Measurements from ENCODE around the gene ZNF419.
A peak's percentile ranks its signal among the peaks of the same experiment; 100 is the strongest.
"Not testable (repeated sequence)": the region's sequence is repeated elsewhere in the genome, so short reads cannot be mapped to it uniquely, and the experiment has no call there.

ZNF419 gene

DNA sequence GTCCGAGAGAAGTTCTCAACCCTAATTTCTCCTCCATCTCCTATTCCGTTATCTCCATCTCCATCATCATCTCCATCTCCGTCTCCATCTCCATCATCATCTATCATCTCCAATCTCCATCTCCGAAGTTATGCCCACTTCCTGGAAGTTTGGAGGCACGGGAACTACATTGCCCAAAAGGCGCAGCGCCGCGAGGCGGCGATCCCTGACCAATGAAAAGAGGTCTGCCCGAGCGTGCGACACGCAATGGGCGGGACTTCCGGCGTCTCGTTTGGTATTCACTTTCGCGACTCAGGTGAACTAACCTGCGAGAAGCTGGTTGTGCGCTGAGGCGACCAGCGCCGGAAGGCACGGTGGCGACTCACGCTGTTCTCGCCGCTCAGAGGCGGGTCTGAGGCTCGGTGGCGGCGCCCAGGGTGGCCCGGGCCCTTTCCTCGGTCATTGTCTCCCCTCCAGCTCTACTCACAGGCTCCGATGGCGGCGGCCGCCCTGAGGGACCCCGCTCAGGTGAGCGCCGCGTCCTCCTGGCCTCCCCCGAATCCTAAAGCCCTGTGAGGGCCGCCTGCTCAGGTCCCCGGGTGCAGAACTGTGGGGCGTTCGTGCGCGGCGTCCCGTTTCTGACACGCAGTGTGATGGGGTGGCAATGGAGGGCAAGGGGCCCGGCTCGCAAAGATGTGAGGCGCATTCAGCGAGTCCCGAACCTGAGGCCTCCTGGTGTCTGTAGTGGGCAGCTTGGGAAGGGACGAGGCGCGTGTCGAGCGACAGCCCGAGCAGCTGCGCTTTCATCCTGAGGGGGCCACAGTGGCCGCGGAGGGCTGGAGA lies at the start of gene ZNF419:
Gene ZNF419, plus strand, starts transcription at position 274 of the 822 bp plus-strand sequence. Its CDS starts 201 bp downstream, at position 475.
- peak; percentile 36 for DNase-seq (ENCODE audit: low read depth)

DNA sequence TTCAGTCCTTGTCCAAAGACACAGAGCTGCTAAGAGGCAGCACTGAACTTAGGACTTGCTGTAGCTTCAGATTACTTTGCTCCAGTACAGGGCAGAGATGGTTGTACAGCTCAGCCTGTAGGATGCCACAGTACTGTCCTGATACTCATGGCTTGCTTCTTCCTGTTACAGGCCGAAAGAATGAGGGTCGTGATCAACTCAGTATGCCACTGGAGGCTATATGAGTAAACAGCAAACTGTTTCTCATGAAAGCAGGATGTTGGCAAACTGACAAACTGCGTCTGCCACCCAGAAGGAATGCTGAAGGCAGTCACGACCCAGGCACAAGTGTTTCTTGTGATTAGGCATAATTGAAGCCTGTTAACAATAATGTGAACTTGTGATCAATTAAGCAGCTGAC lies 49.6 kb upstream of the ZNF419 start:
- DNase-seq (ENCODE audit: low read depth) = no peak

DNA sequence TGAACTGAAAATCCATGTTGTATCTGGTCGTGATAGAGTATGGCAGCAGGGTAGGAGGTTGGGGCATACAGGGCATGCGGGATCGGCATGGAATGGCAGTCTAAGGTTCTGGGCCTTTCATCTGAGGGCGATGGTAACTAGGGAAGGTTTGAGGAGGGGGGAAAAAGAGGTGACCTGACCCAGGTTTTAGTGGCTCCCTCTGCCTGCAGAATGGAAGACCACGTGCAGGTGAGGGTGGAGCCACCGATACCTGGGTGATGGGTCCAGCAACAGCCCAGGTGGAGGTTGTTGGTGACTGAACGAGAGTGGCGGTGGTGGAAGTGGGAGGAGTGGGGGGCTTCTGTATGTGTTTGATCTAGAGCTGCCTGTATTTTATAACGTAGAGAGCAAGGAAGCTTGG lies 48.6 kb upstream of the ZNF419 start:
- DNase-seq (ENCODE audit: low read depth) = no peak

DNA sequence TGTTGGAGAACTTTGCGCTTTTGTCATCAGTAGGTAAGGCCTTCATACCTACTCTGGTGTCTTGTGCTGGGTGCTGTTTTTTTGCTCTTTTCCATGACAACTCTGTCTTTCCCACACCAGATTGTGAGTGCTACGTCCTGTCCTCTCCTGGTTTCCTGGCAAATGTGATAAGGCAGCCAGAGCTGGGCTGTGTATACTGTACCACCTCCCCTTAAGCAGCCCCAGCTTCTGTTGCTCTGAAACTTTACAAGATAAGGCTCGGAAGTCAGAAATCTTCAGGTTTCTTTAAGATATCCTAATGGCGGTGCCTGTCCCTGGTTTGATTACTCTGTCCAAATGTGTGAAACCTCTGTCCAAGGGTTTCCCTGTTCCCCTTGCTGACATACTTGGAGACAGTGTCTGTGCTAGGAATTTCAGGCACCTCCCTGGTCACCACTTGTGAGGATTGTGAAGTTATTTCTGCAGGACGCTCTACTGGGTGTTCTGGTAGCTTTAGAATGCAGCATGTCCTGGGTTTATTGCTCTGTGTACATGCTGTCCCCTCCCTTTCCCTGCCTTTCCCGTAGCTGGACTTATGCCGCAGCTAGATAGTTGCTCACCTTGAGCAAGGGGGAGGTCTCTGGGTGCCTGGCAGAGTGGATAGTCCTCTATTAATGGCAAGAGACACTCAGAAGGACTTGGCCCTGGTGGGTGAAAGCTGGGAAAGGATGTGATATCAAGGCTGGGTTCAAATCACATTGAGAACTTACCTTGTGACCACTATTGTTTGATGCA lies 45.4 kb upstream of the ZNF419 start:
- DNase-seq (ENCODE audit: low read depth) = no peak

DNA sequence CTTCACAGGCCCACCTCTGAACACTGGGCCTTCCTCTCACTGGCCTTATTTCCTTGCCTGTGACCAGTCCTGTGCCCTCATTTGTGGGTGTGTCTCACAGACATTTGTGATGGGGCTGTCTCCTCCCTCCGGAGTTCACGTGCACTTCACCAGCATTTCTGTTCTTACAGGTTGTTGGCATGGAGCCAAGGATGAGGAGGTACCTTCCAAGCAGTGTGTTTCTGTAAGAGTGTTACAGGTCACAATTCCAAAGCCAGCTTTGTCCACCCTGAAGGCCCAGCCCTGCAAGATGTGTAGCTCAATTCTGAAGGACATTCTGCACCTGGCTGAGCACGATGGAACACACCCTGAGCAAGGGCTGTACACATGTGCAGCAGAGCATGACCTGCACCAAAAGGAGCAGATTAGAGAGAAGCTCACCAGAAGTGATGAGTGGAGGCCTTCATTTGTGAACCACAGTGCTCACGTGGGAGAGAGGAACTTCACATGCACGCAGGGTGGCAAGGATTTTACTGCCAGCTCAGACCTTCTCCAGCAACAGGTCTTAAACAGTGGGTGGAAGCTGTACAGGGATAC lies 44.3 kb upstream of the ZNF419 start:
- DNase-seq (ENCODE audit: low read depth) = no peak

DNA sequence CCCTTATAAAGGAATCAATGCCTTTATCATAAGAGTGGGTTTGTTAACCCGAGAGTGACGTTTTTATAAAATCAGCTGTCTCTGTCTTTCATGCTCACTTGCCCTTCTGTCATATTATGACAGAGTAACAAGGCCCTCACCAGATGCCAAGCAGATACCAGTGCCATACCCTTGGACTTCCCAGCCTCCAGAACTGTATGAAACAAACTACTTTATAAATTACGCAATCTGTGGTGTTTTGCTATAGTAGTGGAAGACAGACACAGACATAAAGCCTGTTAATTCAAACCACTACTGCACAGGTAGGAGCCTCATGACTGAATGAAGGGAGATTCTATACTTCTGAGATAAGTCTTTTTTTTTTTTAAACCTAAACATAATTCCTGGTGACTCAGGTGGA lies 35.2 kb upstream of the ZNF419 start:
- DNase-seq (ENCODE audit: low read depth) = no peak

DNA sequence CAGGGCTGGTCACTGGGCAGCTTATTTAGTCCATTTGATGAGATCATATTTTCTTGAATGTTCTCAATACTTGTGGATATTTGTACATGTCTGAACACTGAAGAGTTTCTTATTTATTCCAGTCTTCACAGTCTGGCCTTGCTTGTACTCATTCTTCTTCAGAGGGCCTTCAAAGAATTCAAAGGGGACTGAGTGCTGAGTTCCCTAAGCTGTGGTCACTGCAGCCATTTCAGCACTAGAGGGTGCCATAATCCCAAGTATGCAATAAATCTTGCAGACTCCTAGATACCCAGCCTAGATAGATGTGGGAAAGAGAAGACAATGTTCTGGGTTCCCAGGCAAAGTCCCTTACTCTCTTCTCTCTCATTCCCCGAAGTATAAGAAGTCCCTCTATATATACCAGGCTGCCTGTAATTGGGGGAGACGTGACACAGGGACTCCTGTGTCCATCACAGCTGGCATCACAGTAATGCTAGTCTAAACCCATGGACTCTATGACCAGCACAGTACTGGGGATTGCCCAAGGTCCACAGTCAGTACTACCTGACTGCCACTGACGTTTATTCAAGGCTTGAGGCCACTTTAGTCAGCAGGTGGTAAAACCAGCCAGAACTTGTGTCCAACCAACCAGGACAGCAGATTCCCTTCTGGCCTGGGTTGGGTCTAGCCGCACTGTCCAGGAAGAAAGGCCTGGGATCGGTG lies 21.7 kb upstream of the ZNF419 start:
- no peak for DNase-seq (ENCODE audit: low read depth)

DNA sequence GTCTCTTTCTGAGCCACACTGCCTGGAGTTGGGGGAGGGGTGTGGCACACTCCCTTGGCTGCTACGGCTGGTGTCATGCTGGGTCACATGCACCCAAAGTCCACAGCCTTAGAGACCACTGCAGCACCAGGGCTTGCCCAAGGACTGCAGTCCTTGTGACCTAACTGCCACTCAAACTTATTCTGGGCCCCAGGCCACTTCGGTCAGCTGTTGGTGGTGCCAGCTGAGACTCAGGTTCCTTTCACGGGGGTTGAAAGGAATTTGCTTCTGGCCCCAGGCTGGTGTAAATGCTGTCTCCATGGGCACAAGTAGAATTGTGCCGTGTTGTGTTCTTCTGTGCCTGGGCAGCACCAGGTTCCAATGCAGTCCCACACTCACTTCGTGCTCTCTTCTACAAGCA lies 21.1 kb upstream of the ZNF419 start:
- no peak for DNase-seq (ENCODE audit: low read depth)

DNA sequence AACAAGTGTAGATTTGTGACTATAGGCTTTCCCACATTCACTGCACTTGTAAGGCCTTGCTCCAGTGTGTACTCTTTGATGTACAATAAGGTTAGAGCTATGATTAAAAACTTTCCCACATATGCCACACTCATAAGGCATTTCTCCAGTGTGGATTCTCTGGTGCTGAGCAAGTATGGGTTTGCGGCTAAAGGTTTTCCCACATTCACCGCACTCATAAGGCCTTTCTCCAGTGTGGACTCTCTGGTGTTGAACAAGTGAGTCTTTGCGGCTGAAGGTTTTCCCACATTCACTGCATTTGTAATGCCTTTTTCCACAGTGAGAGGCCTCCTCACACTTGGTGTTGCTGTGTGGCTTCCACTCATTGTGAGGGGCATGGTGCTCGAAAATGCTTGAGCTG lies 13.9 kb upstream of the ZNF419 start:
- DNase-seq (ENCODE audit: low read depth) = no peak

DNA sequence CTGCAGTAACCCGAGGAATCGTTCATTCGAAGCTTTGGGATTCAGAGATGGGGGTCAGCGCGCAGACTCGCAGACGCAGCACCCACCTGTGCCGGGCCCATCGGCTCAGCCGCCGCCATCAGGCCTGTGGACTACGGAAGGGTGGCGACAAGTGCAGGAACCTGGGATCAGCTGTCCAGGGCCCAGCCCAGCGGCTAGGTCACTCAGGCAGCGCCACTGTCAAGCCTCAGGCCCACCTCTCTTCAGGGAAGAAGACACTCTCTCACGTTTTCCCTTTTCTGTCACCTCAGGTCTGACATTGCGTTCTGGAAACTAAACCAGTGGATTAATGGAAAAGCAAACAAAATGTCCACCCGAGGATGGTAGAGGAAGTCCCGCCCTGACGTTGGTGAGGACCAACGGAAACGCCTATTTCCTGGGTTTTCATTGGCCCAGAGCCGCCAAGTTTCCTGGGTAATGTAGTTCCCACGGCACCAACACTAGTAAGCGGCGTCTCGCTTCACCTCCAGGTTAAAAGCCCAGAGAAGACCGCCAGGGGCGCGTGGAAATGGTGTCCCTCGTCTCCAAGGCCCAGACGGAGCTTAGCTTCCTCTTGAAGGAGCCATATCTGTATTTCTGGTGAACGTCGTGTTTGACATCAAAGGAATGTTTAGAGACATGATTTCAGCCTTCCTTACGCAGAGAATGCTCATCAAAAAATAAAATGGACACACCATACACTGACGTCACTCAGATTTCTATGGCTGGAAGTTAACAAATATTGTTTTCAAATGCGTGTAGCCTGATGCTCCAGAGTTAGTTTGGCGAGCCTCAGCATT lies 10.2 kb upstream of the ZNF419 start, which contains the start of gene ZNF772:
Gene ZNF772, minus strand, starts transcription at position 376 of the 818 bp plus-strand sequence. Its CDS starts 257 bp downstream, at position 119.
- peak; percentile 73 for DNase-seq (ENCODE audit: low read depth)

DNA sequence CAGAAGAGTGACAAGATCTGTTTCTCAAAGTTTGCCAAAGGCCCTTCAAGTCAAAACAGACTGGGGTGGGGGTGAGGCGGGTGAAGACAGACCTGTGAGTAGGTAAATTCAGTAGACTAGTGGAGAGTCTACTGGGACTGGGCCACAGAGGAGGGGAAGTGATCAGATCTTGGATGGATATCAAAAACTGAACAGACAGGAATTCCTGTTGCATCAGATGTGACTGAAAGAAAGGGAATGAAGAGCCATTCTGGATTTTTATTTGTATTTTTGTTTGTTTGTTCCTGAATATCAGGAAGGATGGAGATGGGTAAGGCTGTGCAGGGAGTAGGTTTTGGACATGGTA lies 722 bp downstream of the ZNF419 start:
- DNase-seq (ENCODE audit: low read depth) = not testable (repeated sequence)

DNA sequence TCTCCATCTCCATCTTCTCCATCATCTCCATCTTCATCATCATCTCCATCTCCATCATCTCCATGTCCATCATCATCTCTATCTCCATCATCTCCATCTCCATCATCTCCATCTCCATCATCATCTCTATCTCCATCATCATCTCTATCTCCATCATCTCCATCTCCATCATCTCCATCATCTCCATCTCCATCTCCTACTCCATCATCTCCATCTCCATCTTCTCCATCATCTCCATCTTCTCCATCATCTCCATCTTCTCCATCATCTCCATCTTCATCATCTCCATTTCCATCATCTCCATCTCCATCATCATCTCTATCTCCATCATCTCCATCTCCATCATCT lies 11.8 kb downstream of the ZNF419 start:
- not testable (repeated sequence) for DNase-seq (ENCODE audit: low read depth)

DNA sequence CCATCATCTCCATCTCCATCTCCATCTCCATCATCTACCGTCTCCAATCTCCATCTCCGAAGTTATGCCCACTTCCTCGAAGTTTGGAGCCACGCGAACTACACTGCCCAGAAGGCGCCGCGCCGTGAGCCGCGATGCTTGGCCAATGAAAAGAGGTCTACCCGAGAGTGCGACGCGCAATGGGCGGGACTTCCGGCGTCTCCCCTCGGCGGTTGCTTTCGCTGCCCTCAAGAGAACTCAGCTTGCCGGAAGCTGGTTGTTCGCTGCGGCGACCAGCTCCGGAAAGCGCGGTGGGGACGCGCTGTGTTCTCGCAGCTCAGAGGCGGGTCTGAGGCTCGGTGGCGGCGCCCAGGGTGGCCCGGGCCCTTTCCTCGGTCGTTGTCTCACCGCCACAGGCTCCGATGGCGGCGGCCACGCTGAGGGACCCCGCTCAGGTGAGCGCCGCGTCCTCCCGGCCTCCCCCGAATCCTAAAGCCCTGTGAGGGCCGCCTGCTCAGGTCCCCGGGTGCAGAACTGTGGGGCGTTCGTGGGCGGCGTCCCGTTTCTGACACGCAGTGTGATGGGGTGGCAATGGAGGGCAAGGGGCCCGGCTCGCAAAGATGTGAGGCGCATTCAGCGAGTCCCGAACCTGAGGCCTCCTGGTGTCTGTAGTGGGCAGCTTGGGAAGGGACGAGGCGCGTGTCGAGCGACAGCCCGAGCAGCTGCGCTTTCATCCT lies 12.3 kb downstream of the ZNF419 start, which contains the start of gene ZNF773:
Gene ZNF773, plus strand, starts transcription at position 259 of the 716 bp plus-strand sequence. Its CDS starts 143 bp downstream, at position 402.
- DNase-seq (ENCODE audit: low read depth) = peak; percentile 78

DNA sequence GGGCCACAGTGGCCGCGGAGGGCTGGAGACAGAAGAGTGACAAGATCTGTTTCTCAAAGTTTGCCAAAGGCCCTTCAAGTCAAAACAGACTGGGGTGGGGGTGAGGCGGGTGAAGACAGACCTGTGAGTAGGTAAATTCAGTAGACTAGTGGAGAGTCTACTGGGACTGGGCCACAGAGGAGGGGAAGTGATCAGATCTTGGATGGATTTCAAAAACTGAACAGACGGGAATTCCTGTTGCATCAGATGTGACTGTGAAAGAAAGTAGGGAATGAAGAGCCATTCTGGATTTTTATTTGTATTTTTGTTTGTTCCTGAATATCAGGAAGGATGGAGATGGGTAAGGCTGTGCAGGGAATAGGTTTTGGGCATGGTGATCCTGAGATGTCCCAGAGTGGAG lies 12.8 kb downstream of the ZNF419 start:
- not testable (repeated sequence) for DNase-seq (ENCODE audit: low read depth)

DNA sequence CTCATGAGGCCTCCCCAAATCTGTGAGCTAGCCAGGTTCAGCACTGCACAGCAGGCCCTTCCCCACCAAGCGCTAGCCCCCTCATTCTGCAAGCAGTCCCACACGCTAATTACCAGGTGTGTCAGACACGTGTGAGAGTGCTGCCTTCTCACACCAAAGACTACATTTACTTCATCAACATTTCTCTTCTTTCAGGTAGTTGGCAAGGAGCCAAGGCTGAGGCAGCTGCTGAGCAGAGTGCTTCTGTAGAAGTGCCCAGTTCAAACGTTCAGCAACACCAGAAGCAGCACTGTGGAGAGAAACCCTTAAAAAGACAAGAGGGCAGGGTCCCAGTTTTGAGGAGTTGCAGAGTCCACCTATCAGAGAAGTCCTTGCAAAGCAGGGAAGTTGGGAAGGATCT lies 18.6 kb downstream of the ZNF419 start:
- DNase-seq (ENCODE audit: low read depth) = no peak

DNA sequence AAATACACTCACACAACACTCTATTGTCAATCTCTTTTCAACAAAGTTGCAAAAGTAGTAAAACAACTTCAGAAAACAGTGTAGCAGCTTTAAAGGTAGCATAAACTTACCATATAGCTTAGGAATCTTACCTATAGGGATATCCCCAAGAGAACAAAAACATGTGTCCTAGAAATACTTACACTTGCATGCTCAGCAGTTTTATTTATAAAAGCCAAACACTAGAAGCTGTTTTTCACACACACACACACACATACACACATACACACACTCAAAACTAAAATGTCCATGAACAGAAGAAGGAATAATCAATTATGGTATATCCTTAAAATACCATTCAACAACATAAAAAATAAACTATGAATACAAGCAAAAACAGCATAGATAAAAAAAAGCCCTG lies 23.9 kb downstream of the ZNF419 start:
- DNase-seq (ENCODE audit: low read depth) = no peak

DNA sequence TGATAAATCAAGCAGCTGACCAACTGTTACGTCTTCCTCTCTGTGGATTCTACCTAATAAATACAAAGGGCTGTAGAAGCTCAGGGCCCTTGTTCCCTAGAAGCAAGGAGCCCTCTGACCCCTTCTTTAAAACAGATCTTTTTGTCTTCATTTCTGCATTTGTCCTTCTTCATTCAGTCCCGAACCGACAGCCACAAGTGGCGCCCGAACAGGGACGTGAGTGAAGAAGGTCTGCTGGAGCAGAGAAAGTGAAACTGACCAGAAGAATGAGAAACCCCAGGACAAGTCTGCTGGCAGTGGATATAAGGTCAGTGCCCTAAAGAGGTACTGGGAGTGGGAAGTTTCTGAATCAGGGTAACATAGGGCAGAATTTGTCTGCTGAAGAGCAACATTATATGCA lies 25.3 kb downstream of the ZNF419 start:
- no peak for DNase-seq (ENCODE audit: low read depth)

DNA sequence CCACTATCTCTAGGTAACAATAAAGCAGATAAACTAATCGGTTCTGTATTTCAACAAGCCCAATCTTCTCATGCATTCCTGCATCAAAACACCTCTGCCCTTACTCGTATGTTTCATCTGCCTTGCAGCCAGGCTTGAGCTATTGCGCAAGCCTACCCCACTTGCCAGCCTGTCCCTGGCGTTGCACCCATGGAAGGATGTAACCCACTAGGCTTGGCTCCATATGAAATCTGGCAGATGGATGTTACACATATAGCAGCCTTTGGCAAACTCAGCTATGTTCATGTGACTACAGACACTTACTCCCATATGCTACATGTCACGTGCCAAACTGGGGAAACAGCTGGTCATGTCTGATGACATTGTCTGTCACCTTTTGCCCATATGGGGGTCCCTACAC lies 27.7 kb downstream of the ZNF419 start:
- no peak for DNase-seq (ENCODE audit: low read depth)

DNA sequence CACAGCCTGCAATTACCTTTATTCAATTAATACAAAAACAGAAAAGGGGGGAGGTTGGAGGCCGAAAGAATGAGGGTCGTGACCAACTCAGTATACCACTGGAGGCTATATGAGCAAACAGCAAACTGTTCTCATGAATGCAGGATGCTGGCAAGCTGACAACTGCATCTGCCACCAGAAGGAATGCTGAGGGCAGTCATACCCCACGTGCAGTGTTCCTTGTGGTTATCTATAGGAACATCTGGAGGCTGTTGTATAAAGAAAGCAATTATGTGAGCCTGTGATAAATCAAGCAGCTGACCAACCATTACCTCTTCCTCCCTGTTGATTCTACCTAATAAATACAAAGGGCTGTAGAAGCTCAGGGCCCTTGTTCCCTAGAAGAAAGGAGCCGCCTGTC lies 30.5 kb downstream of the ZNF419 start:
- not testable (repeated sequence) for DNase-seq (ENCODE audit: low read depth)

DNA sequence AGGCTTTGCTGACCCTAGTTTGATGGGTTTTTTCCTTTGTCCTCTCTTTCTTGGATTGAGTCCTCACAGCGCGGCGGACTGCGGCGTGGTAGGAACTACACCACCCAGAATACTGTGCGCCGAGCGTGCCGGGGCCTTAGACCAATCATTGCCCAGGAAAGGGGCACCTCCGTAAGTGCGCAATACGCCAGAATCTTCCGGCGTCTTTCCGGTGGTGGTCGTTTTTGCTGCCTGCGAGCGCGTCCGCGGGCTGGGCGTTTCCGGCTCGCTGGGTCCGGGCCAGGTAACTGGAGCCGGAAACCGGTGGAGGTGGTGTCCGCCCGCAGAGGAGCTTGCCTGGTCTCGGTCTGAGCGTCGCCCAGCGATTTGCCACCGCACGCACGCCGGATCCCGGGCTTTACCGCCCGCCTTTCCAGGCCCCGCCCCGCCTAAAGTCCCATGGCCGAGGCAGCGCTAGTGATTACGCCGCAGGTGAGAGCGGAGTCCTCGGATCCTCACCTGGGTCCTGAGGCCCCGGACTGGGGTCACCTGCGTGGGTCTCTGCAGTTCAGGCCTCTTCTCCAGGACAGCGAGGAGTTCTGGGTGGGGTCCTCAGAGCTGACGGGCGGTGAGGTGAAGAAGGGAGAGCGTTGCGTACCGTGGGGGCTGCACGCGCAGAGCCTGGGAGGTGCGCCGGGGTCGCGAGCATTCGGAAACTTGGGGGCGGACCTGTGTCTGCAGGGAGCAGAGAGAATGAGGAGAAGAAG lies 39.8 kb downstream of the ZNF419 start, which contains the start of gene ZNF549:
Gene ZNF549, plus strand, starts transcription at position 221 of the 746 bp plus-strand sequence. Its CDS starts 218 bp downstream, at position 439.
- DNase-seq (ENCODE audit: low read depth) = peak; percentile 63

Measured in non-pigmented ciliary epithelial cell (primary cell).